ENCODE results near the gene MYL10.

DNA sequence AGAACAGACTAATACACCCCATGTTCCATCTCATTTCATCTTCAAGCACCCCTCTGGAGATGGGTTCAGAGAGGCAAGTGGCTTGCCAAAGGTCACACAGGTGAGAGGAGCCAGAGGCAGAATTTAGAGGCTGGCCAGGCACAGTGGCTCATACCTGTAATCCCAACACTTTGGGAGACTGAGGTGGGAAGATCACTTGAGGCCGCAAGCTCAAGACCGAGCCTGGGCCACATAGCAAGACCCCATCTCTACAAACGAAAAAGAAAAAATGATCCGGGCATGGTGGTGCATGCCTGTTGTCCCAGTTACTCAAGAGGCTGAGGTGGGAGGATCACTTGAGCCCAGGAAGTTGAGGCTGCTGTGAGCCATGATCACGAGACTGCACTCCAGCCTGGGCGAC, 34.7 kb upstream of the MYL10 start:
- TF ChIP-seq JUN (IDR thresholded peaks at IDR 0.05; ENCODE audit: borderline replicate concordance, insufficient read depth, insufficient read length, low read depth): no peak
- no peak for TF ChIP-seq POLR2AphosphoS5 (IDR thresholded peaks at IDR 0.05; ENCODE audit: insufficient read depth, low read depth, low read length)
- TF ChIP-seq, protein P1, sequence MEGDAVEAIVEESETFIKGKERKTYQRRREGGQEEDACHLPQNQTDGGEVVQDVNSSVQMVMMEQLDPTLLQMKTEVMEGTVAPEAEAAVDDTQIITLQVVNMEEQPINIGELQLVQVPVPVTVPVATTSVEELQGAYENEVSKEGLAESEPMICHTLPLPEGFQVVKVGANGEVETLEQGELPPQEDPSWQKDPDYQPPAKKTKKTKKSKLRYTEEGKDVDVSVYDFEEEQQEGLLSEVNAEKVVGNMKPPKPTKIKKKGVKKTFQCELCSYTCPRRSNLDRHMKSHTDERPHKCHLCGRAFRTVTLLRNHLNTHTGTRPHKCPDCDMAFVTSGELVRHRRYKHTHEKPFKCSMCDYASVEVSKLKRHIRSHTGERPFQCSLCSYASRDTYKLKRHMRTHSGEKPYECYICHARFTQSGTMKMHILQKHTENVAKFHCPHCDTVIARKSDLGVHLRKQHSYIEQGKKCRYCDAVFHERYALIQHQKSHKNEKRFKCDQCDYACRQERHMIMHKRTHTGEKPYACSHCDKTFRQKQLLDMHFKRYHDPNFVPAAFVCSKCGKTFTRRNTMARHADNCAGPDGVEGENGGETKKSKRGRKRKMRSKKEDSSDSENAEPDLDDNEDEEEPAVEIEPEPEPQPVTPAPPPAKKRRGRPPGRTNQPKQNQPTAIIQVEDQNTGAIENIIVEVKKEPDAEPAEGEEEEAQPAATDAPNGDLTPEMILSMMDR (IDR thresholded peaks at IDR 0.05; ENCODE audit: extremely low read depth in 1 of 2, insufficient read depth in 1 of 2, low read depth in 1 of 2, low read length in 2 of 2): no peak

Data from endothelial cell of umbilical vein (primary cell).